Neural crest cell (in vitro differentiated cells): Measurements from ENCODE around the gene TREML4. TPM values are rescaled to one million over a fixed set of nuclear protein-coding genes. Genes with fewer than 3 reads are reported as not detected.
"Not testable (repeated sequence)": the region's sequence is repeated elsewhere in the genome, so short reads cannot be mapped to it uniquely, and the experiment has no call there.

ENCODE experiments used
- DNase-seq: peaks from one replicate; pipeline ENCODE4 v3.0.0; 2021; ENCODE audit warnings: low read depth, mixed read lengths, low spot score
- H3K27ac Mint-ChIP-seq: one replicate; pipeline ENCODE4 v1.8.0; 2021; ENCODE audit warnings: mild to moderate bottlenecking, mixed read lengths; ENCODE audit not compliant: unreplicated experiment
- H3K27me3 Mint-ChIP-seq: 2 replicates; pipeline ENCODE4 v1.8.0; 2021; ENCODE audit warnings: low read depth, mild to moderate bottlenecking, mixed read lengths
- H3K36me3 Mint-ChIP-seq: 2 replicates; pipeline ENCODE4 v1.8.0; 2021; ENCODE audit warnings: low read depth, mild to moderate bottlenecking, mixed read lengths
- H3K4me1 Mint-ChIP-seq: 2 replicates; pipeline ENCODE4 v1.8.0; 2021; ENCODE audit warnings: mixed read lengths
- H3K4me3 Mint-ChIP-seq: one replicate; pipeline ENCODE4 v1.8.0; 2021; ENCODE audit warnings: mild to moderate bottlenecking, mixed read lengths
- H3K9me3 Mint-ChIP-seq: 2 replicates; pipeline ENCODE4 v1.8.0; 2021; ENCODE audit warnings: mixed read lengths
- total RNA-seq: library from RNA; stranded (reverse); gene quantifications from 2 replicates; pipeline ENCODE4 v1.2.1, GENCODE V29; 2021
- TF ChIP-seq, protein P1 (sequence below): fragments of 200-600 bp; sonication (generic); conservative IDR thresholded peaks from 2 replicates; pipeline ENCODE4 v1.5.0; 2021; ENCODE audit warnings: antibody characterized with exemption, mild to moderate bottlenecking

The TREML4 gene
- total RNA-seq, 1 donor from 2014 or later: not detected

DNA sequence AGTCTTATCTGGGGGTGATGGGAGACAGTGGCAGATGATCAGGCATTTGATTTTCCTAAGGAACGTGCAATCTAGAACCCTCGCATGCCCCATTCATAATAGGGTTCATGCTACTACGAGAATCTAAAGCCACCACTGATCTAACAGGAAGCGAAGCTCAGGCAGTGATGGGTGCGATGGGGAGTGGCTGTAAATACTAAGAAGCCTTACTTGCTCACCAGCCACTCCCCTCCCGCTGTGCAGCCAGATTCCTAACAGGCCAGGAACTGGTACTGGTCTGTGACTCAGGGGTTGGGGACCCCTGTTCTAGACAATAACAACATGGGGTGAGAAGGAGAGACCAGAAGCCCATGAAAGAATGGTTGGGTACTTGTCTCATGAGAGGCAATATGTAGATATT lies 4.5 kb downstream of the TREML4 start:
- H3K9me3 Mint-ChIP-seq: no peaks in the 10 kb centered on the region
- DNase-seq: no peak
- no peaks in the 10 kb centered on the region for H3K36me3 Mint-ChIP-seq
- no peaks in the 10 kb centered on the region for H3K4me1 Mint-ChIP-seq
- no peak overlapping the region for H3K4me3 Mint-ChIP-seq
- TF ChIP-seq, protein P1, sequence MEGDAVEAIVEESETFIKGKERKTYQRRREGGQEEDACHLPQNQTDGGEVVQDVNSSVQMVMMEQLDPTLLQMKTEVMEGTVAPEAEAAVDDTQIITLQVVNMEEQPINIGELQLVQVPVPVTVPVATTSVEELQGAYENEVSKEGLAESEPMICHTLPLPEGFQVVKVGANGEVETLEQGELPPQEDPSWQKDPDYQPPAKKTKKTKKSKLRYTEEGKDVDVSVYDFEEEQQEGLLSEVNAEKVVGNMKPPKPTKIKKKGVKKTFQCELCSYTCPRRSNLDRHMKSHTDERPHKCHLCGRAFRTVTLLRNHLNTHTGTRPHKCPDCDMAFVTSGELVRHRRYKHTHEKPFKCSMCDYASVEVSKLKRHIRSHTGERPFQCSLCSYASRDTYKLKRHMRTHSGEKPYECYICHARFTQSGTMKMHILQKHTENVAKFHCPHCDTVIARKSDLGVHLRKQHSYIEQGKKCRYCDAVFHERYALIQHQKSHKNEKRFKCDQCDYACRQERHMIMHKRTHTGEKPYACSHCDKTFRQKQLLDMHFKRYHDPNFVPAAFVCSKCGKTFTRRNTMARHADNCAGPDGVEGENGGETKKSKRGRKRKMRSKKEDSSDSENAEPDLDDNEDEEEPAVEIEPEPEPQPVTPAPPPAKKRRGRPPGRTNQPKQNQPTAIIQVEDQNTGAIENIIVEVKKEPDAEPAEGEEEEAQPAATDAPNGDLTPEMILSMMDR: no peak
- H3K27me3 Mint-ChIP-seq: peaks cover 45% of the 10 kb centered on the region
- H3K27ac Mint-ChIP-seq: no peak overlapping the region

DNA sequence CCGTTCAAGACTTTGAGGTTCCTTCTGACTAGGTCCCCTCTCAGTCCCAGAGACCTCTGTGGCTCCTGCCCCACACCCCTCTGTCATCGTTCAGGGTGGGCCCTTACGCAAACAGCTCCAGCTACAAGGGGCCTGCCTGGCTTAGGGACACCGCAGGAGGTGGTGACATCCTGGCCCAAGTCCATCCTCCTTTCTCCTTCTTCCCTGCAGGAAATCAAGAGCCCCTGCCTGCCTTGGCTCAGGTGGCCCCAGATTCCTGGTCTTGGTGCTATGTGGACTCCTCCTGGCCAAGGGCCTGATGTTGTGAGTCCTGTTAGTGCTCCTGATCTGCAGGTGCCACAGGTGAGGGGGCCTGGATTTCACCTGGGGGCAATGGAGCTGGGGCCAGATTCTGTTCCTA lies 8.1 kb downstream of the TREML4 start:
- Mint-ChIP-seq H3K36me3 (no peaks in the 10 kb centered on the region), H3K9me3 (no peaks in the 10 kb centered on the region), H3K27ac (no peak overlapping the region), H3K4me3 (no peak overlapping the region), H3K27me3 (peaks cover 73% of the 10 kb centered on the region), H3K4me1 (no peaks in the 10 kb centered on the region)
- DNase-seq: no peak
- TF ChIP-seq, protein P1: no peak

DNA sequence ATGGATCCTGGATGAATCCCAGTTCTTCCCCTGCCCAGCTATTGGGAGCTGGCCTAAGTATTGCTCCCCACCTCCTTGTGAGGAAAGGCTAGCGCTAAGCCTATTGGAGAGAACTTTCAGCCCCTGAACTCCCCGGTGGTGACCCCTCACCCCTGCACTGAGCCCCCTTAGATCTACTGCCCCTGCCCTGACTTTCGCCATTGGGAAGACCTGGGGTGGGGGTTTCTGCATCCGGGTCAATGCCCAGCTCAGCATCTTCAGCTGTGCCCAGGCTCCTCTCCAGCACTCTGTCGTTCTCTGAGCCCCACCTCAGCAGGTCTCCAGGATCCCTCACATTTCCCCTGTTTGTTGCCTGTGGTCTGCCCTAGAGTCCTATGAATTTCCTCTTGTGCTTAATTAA lies 9.0 kb downstream of the TREML4 start:
- no peak overlapping the region for H3K27ac Mint-ChIP-seq
- TF ChIP-seq, protein P1: no peak

DNA sequence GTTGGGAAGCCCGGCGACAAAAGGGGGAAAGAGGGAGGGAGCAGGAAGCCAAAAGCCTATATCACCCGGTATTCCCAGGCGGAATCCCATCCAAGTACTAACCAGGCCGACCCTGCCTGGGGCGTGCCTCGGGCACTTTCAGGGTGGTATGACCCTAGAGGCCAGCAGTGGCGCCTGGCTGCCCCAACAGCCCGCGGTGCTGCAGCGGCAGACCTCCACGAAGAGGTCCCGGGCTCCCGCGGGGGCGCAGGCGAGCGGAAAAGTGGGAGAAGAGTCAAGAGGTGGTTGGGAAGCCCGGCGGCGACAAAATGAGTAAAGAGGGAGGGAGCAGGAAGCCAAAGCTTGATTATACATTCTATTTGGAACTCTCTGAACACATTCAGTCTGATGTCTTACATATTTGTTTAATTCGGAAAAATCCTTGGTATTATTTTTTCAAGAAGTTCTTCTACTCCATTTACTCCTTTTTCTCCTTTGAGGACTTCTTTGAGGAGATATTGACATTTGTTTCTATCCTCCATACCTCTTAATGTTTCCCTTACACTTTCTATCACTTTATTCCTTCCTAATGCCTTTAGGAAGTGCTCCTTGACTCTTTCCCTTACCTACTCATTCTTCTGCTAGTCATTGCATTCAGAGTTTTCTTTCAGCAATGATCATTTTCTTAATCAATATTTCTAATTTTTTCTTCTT lies 11.5 kb downstream of the TREML4 start:
- Mint-ChIP-seq H3K27me3 (peaks cover 89% of the 10 kb centered on the region), H3K4me3 (no peak overlapping the region)

More for the DNA sequence above, 9.0 kb downstream of the TREML4 start:
- Mint-ChIP-seq H3K36me3 (no peaks in the 10 kb centered on the region), H3K4me3 (no peak overlapping the region), H3K4me1 (no peaks in the 10 kb centered on the region), H3K27me3 (peaks cover 73% of the 10 kb centered on the region), H3K9me3 (no peaks in the 10 kb centered on the region)
- no peak for DNase-seq

DNA sequence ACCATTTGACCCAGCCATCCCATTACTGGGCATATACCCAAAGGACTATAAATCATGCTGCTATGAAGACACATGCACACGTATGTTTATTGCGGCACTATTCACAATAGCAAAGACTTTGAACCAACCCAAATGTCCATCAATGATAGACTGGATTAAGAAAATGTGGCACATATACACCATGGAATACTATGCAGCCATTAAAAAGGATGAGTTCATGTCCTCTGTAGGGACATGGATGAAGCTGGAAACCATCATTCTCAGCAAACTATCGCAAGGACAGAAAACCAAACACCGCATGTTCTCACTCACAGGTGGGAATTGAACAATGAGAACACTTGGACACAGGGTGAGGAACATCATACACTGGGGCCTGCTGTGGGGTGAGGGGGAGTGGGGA lies 18.4 kb downstream of the TREML4 start:
- not testable (repeated sequence) for H3K27ac Mint-ChIP-seq, H3K9me3 Mint-ChIP-seq, H3K4me3 Mint-ChIP-seq, H3K36me3 Mint-ChIP-seq, DNase-seq, H3K4me1 Mint-ChIP-seq
- peaks cover 51% of the 10 kb centered on the region for H3K27me3 Mint-ChIP-seq

More for the DNA sequence above, 11.5 kb downstream of the TREML4 start:
- Mint-ChIP-seq H3K4me1 (no peaks in the 10 kb centered on the region), H3K27ac (no peak overlapping the region), H3K9me3 (no peaks in the 10 kb centered on the region), H3K36me3 (no peaks in the 10 kb centered on the region)
- DNase-seq: no peak
- TF ChIP-seq, protein P1: no peak

DNA sequence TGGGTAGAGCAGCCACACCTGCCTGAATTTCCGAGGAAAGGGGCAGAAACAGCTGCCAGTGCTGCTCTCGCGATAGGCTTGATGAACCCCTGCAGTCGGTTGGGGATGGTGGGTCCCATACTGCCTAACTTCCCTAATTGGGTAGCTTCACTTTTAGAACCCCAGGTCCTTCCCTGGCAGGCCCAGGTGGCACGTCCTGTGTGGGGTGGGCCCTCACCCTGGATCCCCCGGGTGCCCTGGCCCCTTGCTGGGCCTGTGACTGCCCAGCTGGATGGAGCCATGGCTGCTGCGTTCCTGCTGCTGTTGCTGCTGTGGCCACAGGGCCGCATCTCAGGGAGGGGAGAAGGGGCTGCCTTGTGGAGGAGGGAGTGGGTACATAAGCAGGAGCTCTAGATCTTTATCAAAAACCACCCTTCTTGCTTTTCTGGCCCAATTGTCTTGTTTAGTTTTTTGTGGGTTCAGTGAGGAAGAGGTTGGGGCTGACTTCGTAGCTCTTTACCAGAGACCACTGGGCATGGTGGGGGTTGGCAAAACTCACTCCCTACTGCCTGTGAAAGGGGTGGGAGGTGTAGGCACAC lies 19.2 kb downstream of the TREML4 start:
- TF ChIP-seq, protein P1: no peak
- no peak for DNase-seq
- Mint-ChIP-seq H3K27ac (no peak overlapping the region), H3K27me3 (peaks cover 49% of the 10 kb centered on the region), H3K9me3 (peaks cover 6% of the 10 kb centered on the region), H3K4me3 (no peak overlapping the region), H3K36me3 (no peaks in the 10 kb centered on the region), H3K4me1 (no peaks in the 10 kb centered on the region)
